Left ventricle myocardium inferior (tissue), 1 donor: ENCODE results near the gene PGLYRP4. TPM values are rescaled to one million over a fixed set of nuclear protein-coding genes. Genes with fewer than 3 reads are reported as not detected.

Experiments
- DNase-seq: peaks from one replicate; pipeline ENCODE4 v3.0.0-alpha.2; 2020
- H3K27ac ChIP-seq: fragments of 200-600 bp; replicated peaks from 2 replicates; pipeline ENCODE4 v1.8.0; 2021
- H3K27me3 ChIP-seq: fragments of 200-600 bp; 2 replicates; pipeline ENCODE4 v1.8.0; 2021; ENCODE audit warnings: low read depth
- H3K36me3 ChIP-seq: fragments of 200-600 bp; 2 replicates; pipeline ENCODE4 v1.8.0; 2021
- H3K4me1 ChIP-seq: fragments of 200-600 bp; 2 replicates; pipeline ENCODE4 v1.8.0; 2021
- H3K4me3 ChIP-seq: fragments of 200-600 bp; 2 replicates; pipeline ENCODE4 v1.8.0; 2021; ENCODE audit warnings: mild to moderate bottlenecking, moderate library complexity
- H3K9me3 ChIP-seq: fragments of 200-600 bp; replicated peaks from 2 replicates; pipeline ENCODE4 v1.8.0; 2021
- intact Hi-C: fragments of 100-400 bp; cut with micrococcal nuclease; formaldehyde crosslinking; loops from one replicate; pipeline ENCODE4 v1.11.0; 2022
- total RNA-seq: library from RNA; stranded (reverse); fragmentation: NEBNext Ultra II Directional; extraction: Animal tissue kit (Norgen Biotek cat#: 25700); gene quantifications from one replicate; pipeline ENCODE4 v1.2.1, GENCODE V29; 2021
- TF ChIP-seq, protein P1 (sequence below): fragments of 200-600 bp; IDR thresholded peaks from 2 replicates; pipeline ENCODE4 v1.8.0; 2021; ENCODE audit warnings: antibody characterized with exemption, mild to moderate bottlenecking, borderline replicate concordance
- donor health status: DM: no; HTN: yes; CAD: no; lungs with severe emphysema.

PGLYRP4 gene
- total RNA-seq, 1 donor from 2014 or later, result not detected

DNA sequence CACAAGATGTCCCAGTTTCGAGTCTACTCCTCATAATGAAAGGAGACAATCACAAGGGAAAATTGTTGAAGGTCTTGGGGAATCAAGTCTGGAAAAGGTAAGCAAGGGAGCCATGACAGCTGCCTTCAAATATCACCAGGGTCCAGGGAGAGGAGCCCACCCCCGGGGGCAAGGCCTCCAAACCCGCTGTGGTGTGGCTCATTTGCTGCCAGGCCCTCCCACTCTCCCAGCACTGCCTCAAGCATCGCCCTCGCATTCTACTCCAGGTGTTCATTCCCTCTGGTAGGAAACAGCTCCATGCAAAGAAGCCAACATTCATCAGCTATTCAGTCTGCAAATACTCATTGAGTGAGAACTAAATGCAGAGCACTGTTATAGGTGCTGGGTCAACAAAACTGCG is 17.6 kb upstream of the PGLYRP4 start:
- H3K27ac ChIP-seq, result no peak overlapping the region
- intact Hi-C loops, result no loop called here
- H3K36me3 ChIP-seq, result no peaks in the 10 kb centered on the region
- H3K4me3 ChIP-seq, result no peak overlapping the region
- no peak for DNase-seq
- H3K9me3 ChIP-seq, result no peaks in the 10 kb centered on the region
- H3K4me1 ChIP-seq, result peaks cover 1% of the 10 kb centered on the region
- TF ChIP-seq, protein P1, sequence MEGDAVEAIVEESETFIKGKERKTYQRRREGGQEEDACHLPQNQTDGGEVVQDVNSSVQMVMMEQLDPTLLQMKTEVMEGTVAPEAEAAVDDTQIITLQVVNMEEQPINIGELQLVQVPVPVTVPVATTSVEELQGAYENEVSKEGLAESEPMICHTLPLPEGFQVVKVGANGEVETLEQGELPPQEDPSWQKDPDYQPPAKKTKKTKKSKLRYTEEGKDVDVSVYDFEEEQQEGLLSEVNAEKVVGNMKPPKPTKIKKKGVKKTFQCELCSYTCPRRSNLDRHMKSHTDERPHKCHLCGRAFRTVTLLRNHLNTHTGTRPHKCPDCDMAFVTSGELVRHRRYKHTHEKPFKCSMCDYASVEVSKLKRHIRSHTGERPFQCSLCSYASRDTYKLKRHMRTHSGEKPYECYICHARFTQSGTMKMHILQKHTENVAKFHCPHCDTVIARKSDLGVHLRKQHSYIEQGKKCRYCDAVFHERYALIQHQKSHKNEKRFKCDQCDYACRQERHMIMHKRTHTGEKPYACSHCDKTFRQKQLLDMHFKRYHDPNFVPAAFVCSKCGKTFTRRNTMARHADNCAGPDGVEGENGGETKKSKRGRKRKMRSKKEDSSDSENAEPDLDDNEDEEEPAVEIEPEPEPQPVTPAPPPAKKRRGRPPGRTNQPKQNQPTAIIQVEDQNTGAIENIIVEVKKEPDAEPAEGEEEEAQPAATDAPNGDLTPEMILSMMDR, result no peak
- peaks cover 25% of the 10 kb centered on the region for H3K27me3 ChIP-seq

- intact Hi-C loops, result no loop called here
- Histone ChIP-seq H3K4me3 (no peak overlapping the region), H3K27me3 (peaks cover 25% of the 10 kb centered on the region), H3K36me3 (no peaks in the 10 kb centered on the region), H3K27ac (no peak overlapping the region), H3K4me1 (peaks cover 7% of the 10 kb centered on the region), H3K9me3 (no peaks in the 10 kb centered on the region)
- TF ChIP-seq, protein P1, result no peak
- no peak for DNase-seq
Measured at GRCh38 chr1:153365696-153366095, 17.1 kb upstream of the PGLYRP4 start.

DNA sequence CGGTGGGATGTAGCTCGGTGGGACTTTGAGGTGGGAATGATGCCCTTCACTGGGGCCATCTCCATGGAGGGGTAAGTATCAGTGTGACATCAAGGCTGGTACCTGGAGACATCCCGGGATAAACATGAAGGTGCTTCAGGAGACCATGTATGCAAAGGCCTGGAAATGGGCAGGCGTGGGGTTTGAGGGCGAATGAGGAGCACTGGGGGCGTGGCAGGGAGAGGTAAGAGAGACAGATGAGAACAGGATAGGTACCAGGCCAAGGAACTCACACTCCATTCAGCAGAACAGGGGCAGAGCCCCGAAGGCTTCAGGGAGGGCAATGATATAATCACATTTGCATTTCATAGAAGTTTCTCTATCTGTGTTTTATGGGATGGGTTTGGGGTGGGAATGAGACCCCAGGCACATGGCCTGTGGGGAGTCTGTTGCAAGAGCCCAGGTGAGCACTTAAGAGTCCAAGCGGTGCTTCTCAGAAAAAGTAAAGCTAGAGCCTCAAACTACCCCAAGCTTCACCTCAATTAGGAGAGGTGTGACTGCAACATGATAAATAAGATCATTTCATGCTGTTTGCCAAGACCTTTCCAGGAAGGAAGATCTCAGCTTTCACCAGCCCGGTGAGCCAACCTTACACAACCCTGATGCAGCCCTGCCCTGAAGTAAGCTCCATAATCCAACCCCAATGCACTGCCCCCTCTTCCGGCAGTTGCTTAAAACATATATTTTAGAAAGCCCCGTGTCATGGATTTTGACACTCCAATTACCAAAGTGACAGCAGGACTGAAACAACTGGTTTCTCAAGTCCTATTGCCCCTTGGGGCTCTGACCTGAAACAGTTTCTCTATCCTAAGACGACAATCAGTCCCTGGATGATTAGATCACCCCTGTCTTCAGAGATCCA is 16.4 kb upstream of the PGLYRP4 start:
- H3K4me1 ChIP-seq, result peaks cover 14% of the 10 kb centered on the region
- TF ChIP-seq, protein P1, result no peak
- intact Hi-C loops, result no loop called here
- H3K4me3 ChIP-seq, result no peak overlapping the region
- H3K27me3 ChIP-seq, result peaks cover 25% of the 10 kb centered on the region
- no peaks in the 10 kb centered on the region for H3K36me3 ChIP-seq
- no peaks in the 10 kb centered on the region for H3K9me3 ChIP-seq
- H3K27ac ChIP-seq, result no peak overlapping the region
- DNase-seq, result no peak

GRCh38 chr1:153364156-153364555 is 15.5 kb upstream of the PGLYRP4 start:
- Histone ChIP-seq H3K4me3 (no peak overlapping the region), H3K27me3 (peaks cover 25% of the 10 kb centered on the region), H3K9me3 (no peaks in the 10 kb centered on the region), H3K4me1 (peaks cover 17% of the 10 kb centered on the region), H3K36me3 (no peaks in the 10 kb centered on the region), H3K27ac (no peak overlapping the region)
- TF ChIP-seq, protein P1, result no peak
- intact Hi-C loops, result no loop called here
- no peak for DNase-seq

GRCh38 chr1:153363641-153364040 is 15.0 kb upstream of the PGLYRP4 start:
- Histone ChIP-seq H3K4me3 (no peak overlapping the region), H3K9me3 (no peaks in the 10 kb centered on the region), H3K4me1 (peaks cover 17% of the 10 kb centered on the region), H3K36me3 (no peaks in the 10 kb centered on the region), H3K27me3 (peaks cover 25% of the 10 kb centered on the region), H3K27ac (no peak overlapping the region)
- no peak for DNase-seq
- TF ChIP-seq, protein P1, result no peak
- intact Hi-C loops, result no loop called here
